Progenitor cell of endocrine pancreas (in vitro differentiated cells): Measurements from ENCODE around the gene PTPN12. TPM values are rescaled to one million over a fixed set of nuclear protein-coding genes. Genes with fewer than 3 reads are reported as not detected.

Experiments
- DNase-seq: peaks from one replicate; pipeline ENCODE4 v3.0.0; 2021; ENCODE audit warnings: low spot score; ENCODE audit not compliant: unreplicated experiment
- H3K27ac Mint-ChIP-seq: 2 replicates; pipeline ENCODE4 v1.8.0; 2021; ENCODE audit warnings: mild to moderate bottlenecking, moderate library complexity, mixed read lengths
- H3K27me3 Mint-ChIP-seq: 2 replicates; pipeline ENCODE4 v1.8.0; 2021; ENCODE audit warnings: mixed read lengths
- H3K36me3 Mint-ChIP-seq: 2 replicates; pipeline ENCODE4 v1.8.0; 2022; ENCODE audit warnings: mixed read lengths; ENCODE audit not compliant: insufficient read depth
- H3K4me1 Mint-ChIP-seq: 2 replicates; pipeline ENCODE4 v1.8.0; 2021; ENCODE audit warnings: low read depth, mixed read lengths
- H3K4me3 Mint-ChIP-seq: 2 replicates; pipeline ENCODE4 v1.8.0; 2021; ENCODE audit warnings: low read depth, mild to moderate bottlenecking, moderate library complexity, mixed read lengths
- H3K9me3 Mint-ChIP-seq: 2 replicates; pipeline ENCODE4 v1.8.0; 2021; ENCODE audit warnings: low read depth, mixed read lengths
- total RNA-seq: library from RNA; stranded (reverse); gene quantifications from 2 replicates; pipeline ENCODE4 v1.2.1, GENCODE V29; 2021
- TF ChIP-seq, protein P1 (sequence below): fragments of 200-600 bp; sonication (generic); IDR thresholded peaks from one replicate; pipeline ENCODE4 v1.5.0; 2021; ENCODE audit warnings: antibody characterized with exemption, mild to moderate bottlenecking; ENCODE audit not compliant: unreplicated experiment

PTPN12 gene
- total RNA-seq, 1 donor from 2014 or later = 140 TPM

DNA sequence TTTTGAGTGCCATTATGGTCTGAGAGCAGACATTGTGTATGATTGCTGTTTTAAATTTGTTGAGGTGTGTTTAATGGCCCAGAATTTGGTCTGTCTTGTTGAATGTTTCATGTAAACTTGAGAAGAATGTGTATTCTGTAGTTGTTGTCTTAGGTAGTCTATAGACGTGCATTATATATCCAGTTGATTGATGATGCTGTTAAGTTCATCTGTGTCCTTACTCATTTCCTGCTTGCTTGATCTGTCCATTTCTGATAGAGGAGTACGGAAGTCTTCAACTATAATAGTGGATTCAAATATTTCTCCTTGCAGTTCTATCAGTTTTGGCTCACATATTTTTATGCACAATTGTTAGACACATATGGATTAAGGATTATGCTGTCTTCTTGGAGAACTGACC lies 16.0 kb downstream of the PTPN12 start:
- H3K27ac Mint-ChIP-seq = no peak overlapping the region
- no peak for DNase-seq
- H3K36me3 Mint-ChIP-seq = peaks cover 18% of the 10 kb centered on the region
- H3K9me3 Mint-ChIP-seq = no peaks in the 10 kb centered on the region
- H3K4me3 Mint-ChIP-seq = no peak overlapping the region
- TF ChIP-seq, protein P1, sequence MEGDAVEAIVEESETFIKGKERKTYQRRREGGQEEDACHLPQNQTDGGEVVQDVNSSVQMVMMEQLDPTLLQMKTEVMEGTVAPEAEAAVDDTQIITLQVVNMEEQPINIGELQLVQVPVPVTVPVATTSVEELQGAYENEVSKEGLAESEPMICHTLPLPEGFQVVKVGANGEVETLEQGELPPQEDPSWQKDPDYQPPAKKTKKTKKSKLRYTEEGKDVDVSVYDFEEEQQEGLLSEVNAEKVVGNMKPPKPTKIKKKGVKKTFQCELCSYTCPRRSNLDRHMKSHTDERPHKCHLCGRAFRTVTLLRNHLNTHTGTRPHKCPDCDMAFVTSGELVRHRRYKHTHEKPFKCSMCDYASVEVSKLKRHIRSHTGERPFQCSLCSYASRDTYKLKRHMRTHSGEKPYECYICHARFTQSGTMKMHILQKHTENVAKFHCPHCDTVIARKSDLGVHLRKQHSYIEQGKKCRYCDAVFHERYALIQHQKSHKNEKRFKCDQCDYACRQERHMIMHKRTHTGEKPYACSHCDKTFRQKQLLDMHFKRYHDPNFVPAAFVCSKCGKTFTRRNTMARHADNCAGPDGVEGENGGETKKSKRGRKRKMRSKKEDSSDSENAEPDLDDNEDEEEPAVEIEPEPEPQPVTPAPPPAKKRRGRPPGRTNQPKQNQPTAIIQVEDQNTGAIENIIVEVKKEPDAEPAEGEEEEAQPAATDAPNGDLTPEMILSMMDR = no peak
- peaks cover 35% of the 10 kb centered on the region for H3K4me1 Mint-ChIP-seq
- H3K27me3 Mint-ChIP-seq = no peaks in the 10 kb centered on the region

DNA sequence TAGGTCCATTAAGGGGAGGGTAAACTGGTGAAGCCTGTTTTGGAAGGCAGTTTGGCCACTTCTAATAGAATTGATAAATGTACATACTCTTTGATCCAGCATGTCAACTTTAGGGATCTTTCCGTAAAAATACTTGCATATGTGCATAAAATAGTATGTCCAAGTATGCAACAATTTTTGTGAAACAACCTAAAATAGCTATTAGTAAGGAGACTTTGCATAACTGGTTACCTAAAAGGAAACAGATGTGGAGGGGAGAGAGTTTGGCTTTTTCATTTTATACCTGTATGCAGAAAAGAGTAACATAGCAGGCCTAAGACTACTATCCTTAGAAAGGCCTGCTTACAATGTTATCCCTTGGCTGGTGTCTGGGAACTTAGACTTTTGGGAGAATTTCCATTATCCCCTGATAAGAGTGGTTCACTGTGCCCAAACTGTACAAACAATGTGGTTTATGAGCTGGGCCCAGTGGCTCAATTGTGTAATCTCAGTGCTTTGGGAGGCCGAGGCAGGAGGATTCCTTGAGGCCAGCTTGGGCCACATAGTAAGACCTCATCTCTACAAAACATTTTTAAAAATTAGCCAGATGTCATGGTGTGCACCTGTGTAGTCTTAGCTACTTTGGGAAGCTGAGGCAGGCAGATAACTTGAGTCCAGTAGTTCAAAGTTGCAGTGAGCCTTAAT lies 21.3 kb downstream of the PTPN12 start:
- TF ChIP-seq, protein P1 = no peak
- H3K4me3 Mint-ChIP-seq = no peak overlapping the region
- H3K4me1 Mint-ChIP-seq = peaks cover 16% of the 10 kb centered on the region
- H3K27ac Mint-ChIP-seq = no peak overlapping the region
- DNase-seq = no peak
- no peaks in the 10 kb centered on the region for H3K27me3 Mint-ChIP-seq
- peaks cover 18% of the 10 kb centered on the region for H3K36me3 Mint-ChIP-seq
- no peaks in the 10 kb centered on the region for H3K9me3 Mint-ChIP-seq

DNA sequence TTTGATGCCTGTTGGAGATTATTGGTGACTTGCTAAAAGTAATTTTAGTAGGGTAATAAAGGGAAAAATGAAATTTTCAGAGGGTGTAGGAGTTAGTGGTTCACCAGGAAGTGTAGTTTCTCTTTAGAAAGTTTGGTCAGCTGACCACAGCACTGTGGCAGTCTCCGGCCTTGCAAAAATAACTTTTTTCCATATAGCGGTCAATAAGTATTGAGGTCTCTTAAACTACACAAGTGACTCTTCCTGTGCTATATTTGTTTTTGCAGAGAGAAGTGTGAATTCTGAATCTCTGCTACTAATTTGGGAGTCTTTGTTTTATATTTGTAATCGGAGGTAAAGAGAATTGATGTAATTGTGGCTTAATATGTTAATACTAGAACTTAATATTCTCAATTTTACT lies 24.3 kb downstream of the PTPN12 start:
- DNase-seq = no peak
- Mint-ChIP-seq H3K4me3 (no peak overlapping the region), H3K4me1 (peaks cover 16% of the 10 kb centered on the region), H3K36me3 (peaks cover 12% of the 10 kb centered on the region), H3K27ac (no peak overlapping the region), H3K9me3 (no peaks in the 10 kb centered on the region), H3K27me3 (no peaks in the 10 kb centered on the region)
- TF ChIP-seq, protein P1 = no peak

DNA sequence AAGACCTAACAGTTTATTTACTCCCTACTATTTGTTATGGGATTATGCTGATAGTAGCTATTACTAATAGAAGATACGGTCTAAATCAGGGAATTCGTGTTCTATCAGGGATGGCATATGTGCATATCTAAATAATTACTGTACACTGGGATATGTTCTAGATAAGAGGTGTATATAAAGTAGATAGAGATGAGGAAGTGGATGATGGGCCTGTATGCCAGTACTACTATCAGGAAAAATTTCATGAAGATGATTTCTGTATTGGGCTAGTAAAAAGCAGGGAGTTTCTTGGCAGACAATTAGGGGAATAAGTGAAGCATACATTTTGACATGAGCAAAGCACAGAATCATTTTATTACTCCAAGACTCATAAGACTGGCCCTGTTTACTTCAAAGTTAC lies 26.2 kb downstream of the PTPN12 start:
- Mint-ChIP-seq H3K27ac (no peak overlapping the region), H3K4me1 (peaks cover 16% of the 10 kb centered on the region)

DNA sequence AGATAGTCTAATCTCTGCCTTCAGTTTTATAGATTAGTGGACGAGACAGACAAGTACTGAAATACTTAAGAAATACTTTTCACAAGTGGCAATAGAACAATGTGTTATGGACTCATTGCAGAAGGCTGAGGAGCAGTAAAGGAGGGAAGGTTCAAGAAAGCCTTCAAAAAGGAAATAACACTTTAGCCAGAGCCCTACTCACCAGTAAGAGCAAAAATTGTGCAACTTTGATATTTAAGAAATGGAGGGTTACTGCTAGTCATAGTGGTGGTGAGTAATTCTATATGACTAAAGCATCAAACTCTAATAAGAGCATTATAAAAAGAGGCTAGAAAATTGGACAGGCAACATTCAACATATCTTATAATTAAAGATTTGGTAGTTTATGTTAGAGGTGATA lies 28.8 kb downstream of the PTPN12 start:
- no peak for DNase-seq
- Mint-ChIP-seq H3K27ac (peak overlapping the region; percentile 77), H3K4me3 (no peak overlapping the region), H3K36me3 (peaks cover 9% of the 10 kb centered on the region), H3K27me3 (no peaks in the 10 kb centered on the region), H3K9me3 (no peaks in the 10 kb centered on the region), H3K4me1 (peaks cover 12% of the 10 kb centered on the region)
- TF ChIP-seq, protein P1 = no peak

More for the DNA sequence above, 26.2 kb downstream of the PTPN12 start:
- H3K9me3 Mint-ChIP-seq = no peaks in the 10 kb centered on the region
- TF ChIP-seq, protein P1 = no peak
- peaks cover 7% of the 10 kb centered on the region for H3K36me3 Mint-ChIP-seq
- no peaks in the 10 kb centered on the region for H3K27me3 Mint-ChIP-seq
- H3K4me3 Mint-ChIP-seq = no peak overlapping the region
- DNase-seq = no peak
